ENCODE data around the gene DDX46. TPM values are rescaled to one million over a fixed set of nuclear protein-coding genes. Genes with fewer than 3 reads are reported as not detected.
"Not testable (repeated sequence)": the region's sequence is repeated elsewhere in the genome, so short reads cannot be mapped to it uniquely, and the experiment has no call there.

Gene DDX46
- total RNA-seq: 10 to 100 TPM; 29.1 to 41.3 (median 36.8) TPM

GRCh38 chr5:134758504-134759341 lies at the start of gene DDX46:
TSS of gene DDX46 (plus strand) at chr5:134758779. CDS start at chr5:134758939, 160 bp downstream.
- Histone ChIP-seq H3K9me3 (no peaks in the 10 kb centered on the region), H3K36me3 (no peaks in the 10 kb centered on the region), H3K27ac (peak within 1 kb of the TSS; percentile 80 to 93 (median 88)), H3K4me1 (peaks cover 20 to 29% of the 10 kb centered on the region in 2 donors), H3K4me3 (peak within 1 kb of the TSS; percentile 88 to 99 (median 94)), H3K27me3 (no peaks in the 10 kb centered on the region)
- intact Hi-C loops (cut with DNase I; ENCODE audit: low total_unique reads): loop anchor here (1.0 kb wide), 1 partner anchor 20 kb away; the partner anchor contains the start of gene CAMLG
- ATAC-seq: peak; percentile 97
- in situ Hi-C loops (cut with MboI; ENCODE audit: low sequenced_read_pairs in 4 of 4): loop anchor here in 1 of 4 donors (25.0 kb wide), 1 partner anchor 154 kb away; the partner anchor contains the start of gene PCBD2
- peak; percentile 70 to 82 for TF ChIP-seq POLR2A (IDR thresholded peaks at IDR 0.05)
- peak; percentile 48 to 83 (median 66) for TF ChIP-seq CTCF (IDR thresholded peaks at IDR 0.05 in 4 of 5, conservative IDR thresholded peaks at IDR 0.05 in 1 of 5)
- DNase-seq: peak; percentile 85 to 90

GRCh38 chr5:134714120-134714519 lies 44.5 kb upstream of the DDX46 start:
- DNase-seq (no peak), ATAC-seq (no peak)
- Histone ChIP-seq H3K36me3 (peaks cover 2 to 90% of the 10 kb centered on the region in 2 donors), H3K27ac (no peak overlapping the region), H3K4me1 (no peaks in the 10 kb centered on the region), H3K4me3 (no peak overlapping the region), H3K9me3 (no peaks in the 10 kb centered on the region), H3K27me3 (no peaks in the 10 kb centered on the region)
- intact Hi-C loops (cut with DNase I; ENCODE audit: low total_unique reads): no loop called here
- no peak for TF ChIP-seq CTCF (IDR thresholded peaks at IDR 0.05 in 4 of 5, conservative IDR thresholded peaks at IDR 0.05 in 1 of 5)
- TF ChIP-seq POLR2A (IDR thresholded peaks at IDR 0.05): no peak
- in situ Hi-C loops (cut with MboI; ENCODE audit: low sequenced_read_pairs in 4 of 4): no loop called here

GRCh38 chr5:134714541-134714940 lies 44.0 kb upstream of the DDX46 start:
- Histone ChIP-seq H3K4me3 (no peak overlapping the region), H3K4me1 (no peaks in the 10 kb centered on the region), H3K36me3 (peaks cover 2 to 90% of the 10 kb centered on the region in 2 donors), H3K27ac (no peak overlapping the region), H3K9me3 (no peaks in the 10 kb centered on the region), H3K27me3 (no peaks in the 10 kb centered on the region)
- intact Hi-C loops (cut with DNase I; ENCODE audit: low total_unique reads): no loop called here
- in situ Hi-C loops (cut with MboI; ENCODE audit: low sequenced_read_pairs in 4 of 4): no loop called here
- no peak for DNase-seq
- TF ChIP-seq POLR2A (IDR thresholded peaks at IDR 0.05): no peak
- no peak for TF ChIP-seq CTCF (IDR thresholded peaks at IDR 0.05 in 4 of 5, conservative IDR thresholded peaks at IDR 0.05 in 1 of 5)
- no peak for ATAC-seq

GRCh38 chr5:134715466-134715865 lies 43.1 kb upstream of the DDX46 start:
- DNase-seq; intact Hi-C loops (cut with DNase I; ENCODE audit: low total_unique reads); H3K4me1 ChIP-seq; in situ Hi-C loops (cut with MboI; ENCODE audit: low sequenced_read_pairs in 4 of 4); ATAC-seq; H3K4me3 ChIP-seq; H3K27ac ChIP-seq; H3K27me3 ChIP-seq; H3K9me3 ChIP-seq: not testable (repeated sequence)
- H3K36me3 ChIP-seq: peaks cover 2 to 90% of the 10 kb centered on the region in 2 donors

- H3K36me3 ChIP-seq: peaks cover 0 to 53% of the 10 kb centered on the region in 2 donors
- intact Hi-C loops (cut with DNase I; ENCODE audit: low total_unique reads): no loop called here
- in situ Hi-C loops (cut with MboI; ENCODE audit: low sequenced_read_pairs in 4 of 4): no loop called here
Measured at GRCh38 chr5:134724872-134725271, 33.7 kb upstream of the DDX46 start.

More at GRCh38 chr5:134724872-134725271, 33.7 kb upstream of the DDX46 start:
- H3K4me3 ChIP-seq: no peak overlapping the region
- H3K27ac ChIP-seq: no peak overlapping the region
- ATAC-seq (no peak), DNase-seq (no peak)
- no peaks in the 10 kb centered on the region for H3K27me3 ChIP-seq
- H3K9me3 ChIP-seq: no peaks in the 10 kb centered on the region
- TF ChIP-seq POLR2A (IDR thresholded peaks at IDR 0.05) (no peak), CTCF (IDR thresholded peaks at IDR 0.05 in 4 of 5, conservative IDR thresholded peaks at IDR 0.05 in 1 of 5) (no peak)
- no peaks in the 10 kb centered on the region for H3K4me1 ChIP-seq
